ENCODE results near the gene KIRREL1.

DNA sequence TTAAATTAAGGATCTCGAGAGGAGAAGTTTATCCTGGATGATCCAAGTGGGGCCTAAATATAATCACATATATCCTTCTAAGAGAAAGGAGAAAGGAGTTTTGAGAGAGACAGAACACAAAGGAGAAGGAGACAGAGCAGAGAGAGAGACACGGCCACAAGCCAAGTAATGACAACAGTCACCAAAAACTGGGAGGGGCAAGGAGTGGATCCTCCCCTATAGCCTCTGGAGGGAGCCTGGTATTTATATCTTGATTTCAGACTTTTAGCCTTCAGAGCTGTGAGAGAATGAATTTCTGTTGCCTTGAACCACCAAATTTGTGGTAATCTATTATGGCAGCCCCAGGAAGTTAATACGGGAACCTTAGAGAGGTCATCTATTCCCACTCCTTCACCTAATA, 137.8 kb downstream of the KIRREL1 start:
- TF ChIP-seq, protein P1, sequence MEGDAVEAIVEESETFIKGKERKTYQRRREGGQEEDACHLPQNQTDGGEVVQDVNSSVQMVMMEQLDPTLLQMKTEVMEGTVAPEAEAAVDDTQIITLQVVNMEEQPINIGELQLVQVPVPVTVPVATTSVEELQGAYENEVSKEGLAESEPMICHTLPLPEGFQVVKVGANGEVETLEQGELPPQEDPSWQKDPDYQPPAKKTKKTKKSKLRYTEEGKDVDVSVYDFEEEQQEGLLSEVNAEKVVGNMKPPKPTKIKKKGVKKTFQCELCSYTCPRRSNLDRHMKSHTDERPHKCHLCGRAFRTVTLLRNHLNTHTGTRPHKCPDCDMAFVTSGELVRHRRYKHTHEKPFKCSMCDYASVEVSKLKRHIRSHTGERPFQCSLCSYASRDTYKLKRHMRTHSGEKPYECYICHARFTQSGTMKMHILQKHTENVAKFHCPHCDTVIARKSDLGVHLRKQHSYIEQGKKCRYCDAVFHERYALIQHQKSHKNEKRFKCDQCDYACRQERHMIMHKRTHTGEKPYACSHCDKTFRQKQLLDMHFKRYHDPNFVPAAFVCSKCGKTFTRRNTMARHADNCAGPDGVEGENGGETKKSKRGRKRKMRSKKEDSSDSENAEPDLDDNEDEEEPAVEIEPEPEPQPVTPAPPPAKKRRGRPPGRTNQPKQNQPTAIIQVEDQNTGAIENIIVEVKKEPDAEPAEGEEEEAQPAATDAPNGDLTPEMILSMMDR (conservative IDR thresholded peaks at IDR 0.05 in 1 of 2, IDR thresholded peaks at IDR 0.05 in 1 of 2; ENCODE audit: extremely low read depth in 1 of 2, insufficient read depth in 1 of 2, low read depth in 1 of 2, low read length in 2 of 2) = no peak
- TF ChIP-seq EZH2 (IDR thresholded peaks at IDR 0.05; ENCODE audit: borderline replicate concordance, low read length) = no peak

Data from mammary epithelial cell (primary cell).